Stimulated activated CD4-positive, alpha-beta T cell treated with anti-CD3 and anti-CD28 coated beads, Interleukin-1b, Interleukin-23, amount 100 ng/mL, for 1 hour (primary cell): ENCODE results near the gene MXD4.
"Not testable (repeated sequence)": the region's sequence is repeated elsewhere in the genome, so short reads cannot be mapped to it uniquely, and the experiment has no call there.

Experiments used
- DNase-seq, 2 donors: peaks; one replicate each; pipeline ENCODE4 v3.0.0-alpha.2; 2020; ENCODE audit warnings: low read depth in 2 of 2

The MXD4 gene

GRCh38 chr4:2219233-2219760 lies 42.6 kb downstream of the MXD4 start:
- DNase-seq, result no peak

GRCh38 chr4:2218436-2218835 lies 43.5 kb downstream of the MXD4 start:
- no peak for DNase-seq

GRCh38 chr4:2217726-2218125 lies 44.2 kb downstream of the MXD4 start:
- DNase-seq, result no peak

- DNase-seq, result no peak
These were observed 49.1 kb downstream of the MXD4 start for GRCh38 chr4:2212831-2213230.

GRCh38 chr4:2202789-2203188 lies 59.1 kb downstream of the MXD4 start:
- not testable (repeated sequence) for DNase-seq
